IPS DF 4.7 (cell line): ENCODE data around the gene PRORP.
"Not testable (repeated sequence)": the region's sequence is repeated elsewhere in the genome, so short reads cannot be mapped to it uniquely, and the experiment has no call there.

Experiments used
- DNase-seq: peaks from one replicate; pipeline ENCODE4 v3.0.0-alpha.2; 2013; ENCODE audit warnings: low spot score; ENCODE audit errors: extremely low read depth

PRORP gene

GRCh38 chr14:35134329-35135123 lies 12.2 kb downstream of the PRORP start:
- DNase-seq = no peak

GRCh38 chr14:35138585-35138984 lies 16.2 kb downstream of the PRORP start:
- no peak for DNase-seq

DNA sequence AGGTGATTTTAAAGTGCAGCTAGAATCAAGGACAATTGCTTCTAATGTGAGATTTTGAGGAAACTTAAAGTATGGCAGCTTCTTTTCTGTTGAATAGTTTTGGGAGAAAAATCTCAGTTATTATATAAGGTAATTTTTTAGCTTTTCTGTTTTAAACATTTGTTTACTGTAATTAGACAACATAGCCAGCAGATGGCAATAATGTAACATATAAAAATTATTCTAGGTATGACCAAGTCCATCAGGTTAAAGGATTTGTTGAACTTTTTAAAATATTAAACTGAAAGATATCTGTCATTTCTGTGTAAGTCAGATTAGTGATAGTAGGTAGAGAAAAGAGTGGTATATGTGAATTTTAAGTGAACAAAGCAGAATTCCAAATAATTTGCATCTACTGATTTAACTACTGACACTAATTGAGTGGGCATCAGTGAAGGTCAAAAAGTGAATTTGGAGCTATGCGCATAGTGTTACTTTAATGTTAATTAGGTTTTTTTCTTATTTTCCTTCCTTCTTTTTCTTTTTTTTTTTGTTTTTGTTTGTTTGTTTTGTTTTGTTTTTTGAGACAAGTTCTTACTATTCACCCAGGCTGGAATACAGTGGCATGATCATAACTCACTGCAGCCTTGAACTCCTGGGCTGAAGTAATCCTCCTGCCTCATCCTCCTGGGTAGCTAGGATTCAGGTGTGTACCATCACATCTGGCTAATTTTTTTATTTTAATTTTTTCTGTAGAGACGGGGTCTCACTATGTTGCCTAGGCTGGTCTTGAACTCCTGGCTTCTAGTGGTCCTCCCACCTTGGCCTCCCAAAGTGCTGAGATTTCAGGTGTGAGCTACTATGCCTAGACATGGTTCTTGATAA lies 18.6 kb downstream of the PRORP start:
- no peak for DNase-seq

DNA sequence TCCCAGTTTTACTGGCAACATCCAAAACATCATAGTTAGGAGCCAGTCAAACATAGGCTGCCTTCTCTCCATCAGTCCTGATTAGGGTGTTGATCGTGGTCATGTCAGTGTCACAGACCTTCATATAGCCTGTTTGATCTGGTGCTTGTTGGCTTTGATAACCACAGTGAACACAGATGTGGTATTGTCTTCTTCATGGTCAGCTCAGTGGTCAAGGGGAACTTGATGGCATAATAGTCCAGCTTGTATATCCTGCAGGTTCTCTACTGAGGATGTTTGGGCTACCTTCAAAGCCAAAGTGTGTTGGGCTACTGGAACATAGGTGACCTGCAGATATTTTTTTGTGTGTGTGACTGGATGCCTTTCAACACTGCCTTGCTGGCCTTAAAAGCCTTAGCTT lies 21.7 kb downstream of the PRORP start:
- no peak for DNase-seq

- no peak for DNase-seq
Measured at GRCh38 chr14:35146711-35147149, 24.4 kb downstream of the PRORP start.

- DNase-seq = no peak
Measured at GRCh38 chr14:35147186-35147585, 24.8 kb downstream of the PRORP start.

DNA sequence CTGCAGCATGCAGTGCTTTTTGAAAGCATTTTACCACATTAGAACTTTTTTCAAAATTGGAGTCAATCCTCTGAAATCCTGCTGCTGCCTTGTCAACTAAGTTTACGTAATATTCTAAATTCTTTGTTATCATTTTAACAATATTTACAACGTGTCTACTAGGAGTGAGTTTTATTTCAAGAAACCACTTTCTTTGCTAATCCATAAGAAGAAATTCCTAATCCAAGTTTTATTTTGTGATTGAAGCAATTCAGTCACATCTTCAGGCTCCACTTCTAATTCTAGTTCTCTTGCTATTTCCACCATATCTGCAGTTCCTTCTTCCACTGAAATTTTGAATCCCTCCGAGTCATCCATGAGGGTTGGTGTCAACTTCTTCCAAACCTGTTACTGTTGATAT lies 25.4 kb downstream of the PRORP start:
- DNase-seq = no peak

DNA sequence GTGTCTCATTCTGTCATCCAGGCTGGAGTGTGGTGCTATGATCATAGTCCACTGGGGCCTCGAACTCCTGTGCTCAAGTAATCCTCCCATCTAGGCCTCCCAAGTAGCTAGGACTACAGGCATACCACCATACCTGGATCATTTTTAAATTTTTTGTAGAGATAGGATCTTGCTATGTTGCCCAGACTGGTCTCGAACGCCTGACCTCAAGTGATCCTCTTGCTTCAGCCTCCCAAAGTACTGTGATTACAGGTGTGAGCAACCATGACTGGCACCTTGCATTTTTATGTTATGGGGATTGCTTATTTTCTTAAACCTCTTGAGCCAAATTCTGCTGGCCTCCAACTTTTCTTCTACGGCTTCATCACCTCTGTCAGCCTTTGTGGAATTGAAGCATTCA lies 26.9 kb downstream of the PRORP start:
- DNase-seq = no peak

DNA sequence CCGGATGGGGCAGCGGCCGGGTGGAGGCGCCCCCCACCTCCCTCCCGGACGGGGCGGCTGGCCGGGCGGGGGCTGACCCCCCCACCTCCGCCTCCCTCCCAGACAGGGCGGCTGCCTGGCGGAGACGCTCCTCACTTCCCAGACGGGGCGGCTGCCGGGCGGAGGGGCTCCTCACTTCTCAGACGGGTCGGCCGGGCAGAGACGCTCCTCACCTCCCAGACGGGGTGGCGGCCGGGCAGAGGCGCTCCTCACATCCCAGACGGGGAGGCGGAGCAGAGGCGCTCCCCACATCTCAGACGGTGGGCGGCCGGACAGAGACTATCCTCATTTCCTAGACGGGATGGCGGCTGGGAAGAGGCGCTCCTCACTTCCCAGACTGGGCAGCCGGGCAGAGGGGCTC lies 30.2 kb downstream of the PRORP start:
- DNase-seq = not testable (repeated sequence)

DNA sequence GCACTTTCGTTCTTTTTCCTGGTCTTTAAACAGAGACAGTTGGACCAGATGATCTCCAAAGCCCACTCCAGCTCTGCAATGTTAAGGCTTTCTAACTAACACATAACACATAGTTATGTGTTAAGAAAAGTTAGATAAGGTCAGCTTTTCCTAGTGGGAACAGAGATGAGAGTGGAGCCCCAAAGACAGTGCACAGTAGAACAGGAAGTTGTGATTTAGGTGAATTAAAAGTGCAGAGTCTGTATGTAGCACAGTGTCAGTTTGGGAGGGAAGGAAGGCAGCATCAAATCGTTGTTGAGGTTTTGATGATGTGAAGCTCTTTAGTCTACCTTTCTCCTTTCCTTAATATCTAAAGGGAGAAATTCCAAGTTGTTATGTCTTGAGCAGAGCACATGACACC lies 31.7 kb downstream of the PRORP start:
- DNase-seq = no peak

GRCh38 chr14:35155962-35156361 lies 33.6 kb downstream of the PRORP start:
- DNase-seq = no peak

- DNase-seq = no peak
Measured at GRCh38 chr14:35158491-35158890, 36.1 kb downstream of the PRORP start.

- no peak for DNase-seq
Measured at GRCh38 chr14:35158951-35159653, 36.8 kb downstream of the PRORP start.

DNA sequence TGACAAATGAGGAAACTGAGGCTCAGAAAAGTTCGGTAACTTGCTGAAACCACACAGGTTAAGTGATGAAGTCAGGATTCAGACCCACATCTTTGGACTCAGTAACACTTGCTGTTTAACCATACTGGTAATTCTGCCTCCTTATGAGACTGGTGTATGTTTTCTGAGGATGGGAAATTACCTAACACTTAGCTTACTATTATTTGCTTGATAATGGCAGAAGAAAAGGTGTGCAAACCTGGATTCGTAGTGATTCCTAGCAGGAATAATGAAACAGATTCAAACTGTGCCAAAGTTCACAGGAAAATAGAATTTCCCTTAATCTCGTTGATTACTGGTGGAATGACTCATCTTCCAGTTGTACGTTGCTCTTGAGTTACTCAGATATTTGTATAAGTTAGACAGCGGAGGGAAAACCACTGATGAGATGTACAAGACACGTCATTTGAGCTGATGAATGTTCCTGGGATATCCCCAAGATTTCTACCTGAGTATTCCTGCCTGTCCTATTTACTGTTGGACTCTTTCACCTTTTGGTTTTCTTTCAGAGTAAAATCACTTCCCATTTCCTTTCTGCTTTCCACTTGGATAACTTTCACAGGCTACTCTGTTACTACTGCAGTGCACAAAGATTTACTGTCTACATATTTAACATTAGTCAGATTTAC lies 37.5 kb downstream of the PRORP start:
- no peak for DNase-seq

- DNase-seq = no peak
Measured at GRCh38 chr14:35161231-35161630, 38.9 kb downstream of the PRORP start.

GRCh38 chr14:35163384-35163783 lies 41.0 kb downstream of the PRORP start:
- DNase-seq = no peak

DNA sequence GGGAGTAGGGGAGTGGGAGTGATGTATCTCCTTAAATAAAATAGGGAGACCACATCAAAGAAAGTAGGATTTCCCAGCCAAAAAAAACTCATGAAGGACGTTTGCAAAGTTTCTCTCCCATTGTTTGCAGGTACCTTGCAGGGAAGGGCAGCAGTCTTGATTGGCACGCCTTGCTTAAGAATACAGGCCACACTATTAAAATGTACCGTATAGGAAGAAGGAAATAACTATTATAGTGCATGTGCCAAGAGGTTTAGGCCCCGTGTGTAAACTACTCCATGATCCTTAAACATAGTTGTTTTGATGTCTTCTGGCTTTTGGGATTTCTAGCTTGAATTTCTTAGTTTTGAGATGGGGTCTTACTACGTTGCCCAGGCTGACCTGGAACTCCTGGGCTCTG lies 42.5 kb downstream of the PRORP start:
- DNase-seq = no peak

DNA sequence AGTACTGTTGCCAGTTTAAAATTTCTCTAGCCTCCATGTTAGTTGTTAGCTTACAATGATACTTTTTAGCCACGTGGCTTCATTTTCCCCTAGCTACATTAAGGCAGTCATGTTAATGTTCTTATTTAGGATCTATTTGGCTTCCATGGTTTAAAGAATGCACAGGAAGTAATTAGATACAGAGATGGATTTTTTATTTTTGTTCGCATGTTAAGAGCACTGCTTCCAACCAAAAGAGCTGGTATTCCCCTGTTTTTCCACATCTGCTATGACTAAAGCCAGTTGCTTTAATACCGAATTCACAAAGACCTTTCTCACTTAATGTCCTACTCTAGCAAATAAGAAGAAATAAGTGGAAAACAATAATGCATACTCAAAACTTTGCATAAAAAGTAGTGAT lies 45.1 kb downstream of the PRORP start:
- DNase-seq = no peak
